Measurements from ENCODE around the gene ROBO1.

ROBO1 gene

DNA sequence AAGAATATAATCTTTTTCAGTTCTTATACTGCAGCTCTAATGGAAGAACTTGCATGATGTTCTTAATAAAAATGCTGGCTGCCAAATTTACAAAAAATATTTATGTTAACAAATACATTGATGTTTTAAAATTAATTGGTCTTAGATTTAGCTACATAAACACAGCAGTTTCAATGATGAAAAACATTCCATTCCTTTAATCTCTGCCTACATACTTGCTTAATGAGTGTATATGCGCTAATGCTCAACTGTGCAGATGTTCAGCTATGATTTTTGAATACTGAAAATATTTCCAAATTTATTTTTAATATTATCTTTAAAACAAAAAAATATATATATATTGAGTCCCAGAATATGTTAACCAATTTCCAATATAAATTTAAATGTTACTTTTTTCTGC, 867.4 kb downstream of the ROBO1 start:
- DNase-seq (ENCODE audit: low read depth) = no peak
- no peak overlapping the region for H3K4me3 ChIP-seq (ENCODE audit: low read depth, low read length)
- TF ChIP-seq, protein P1, sequence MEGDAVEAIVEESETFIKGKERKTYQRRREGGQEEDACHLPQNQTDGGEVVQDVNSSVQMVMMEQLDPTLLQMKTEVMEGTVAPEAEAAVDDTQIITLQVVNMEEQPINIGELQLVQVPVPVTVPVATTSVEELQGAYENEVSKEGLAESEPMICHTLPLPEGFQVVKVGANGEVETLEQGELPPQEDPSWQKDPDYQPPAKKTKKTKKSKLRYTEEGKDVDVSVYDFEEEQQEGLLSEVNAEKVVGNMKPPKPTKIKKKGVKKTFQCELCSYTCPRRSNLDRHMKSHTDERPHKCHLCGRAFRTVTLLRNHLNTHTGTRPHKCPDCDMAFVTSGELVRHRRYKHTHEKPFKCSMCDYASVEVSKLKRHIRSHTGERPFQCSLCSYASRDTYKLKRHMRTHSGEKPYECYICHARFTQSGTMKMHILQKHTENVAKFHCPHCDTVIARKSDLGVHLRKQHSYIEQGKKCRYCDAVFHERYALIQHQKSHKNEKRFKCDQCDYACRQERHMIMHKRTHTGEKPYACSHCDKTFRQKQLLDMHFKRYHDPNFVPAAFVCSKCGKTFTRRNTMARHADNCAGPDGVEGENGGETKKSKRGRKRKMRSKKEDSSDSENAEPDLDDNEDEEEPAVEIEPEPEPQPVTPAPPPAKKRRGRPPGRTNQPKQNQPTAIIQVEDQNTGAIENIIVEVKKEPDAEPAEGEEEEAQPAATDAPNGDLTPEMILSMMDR (IDR thresholded peaks at IDR 0.05; ENCODE audit: low read depth, low read length, missing control alignments) = no peak

DNA sequence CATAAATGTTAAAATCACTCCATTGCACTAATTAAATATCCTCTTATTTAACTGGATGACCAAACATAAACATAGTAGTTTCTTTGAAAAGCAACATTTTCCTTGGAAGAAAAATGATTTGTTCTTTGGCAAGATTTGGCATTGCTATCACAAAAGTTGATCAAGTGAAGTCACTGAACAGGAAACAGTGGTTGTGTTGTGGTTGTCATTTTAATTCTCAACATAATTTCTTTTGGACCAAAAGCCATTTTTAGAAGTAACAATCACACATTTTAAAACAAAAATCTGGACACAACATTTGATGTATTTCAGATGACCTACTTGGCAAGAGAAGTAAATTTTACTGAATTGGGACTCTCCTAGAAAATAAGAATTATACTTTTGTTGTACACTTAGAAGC, 872.3 kb downstream of the ROBO1 start:
- DNase-seq (ENCODE audit: low read depth) = no peak
- TF ChIP-seq, protein P1 (IDR thresholded peaks at IDR 0.05; ENCODE audit: low read depth, low read length, missing control alignments) = no peak
- no peak overlapping the region for H3K4me3 ChIP-seq (ENCODE audit: low read depth, low read length)

DNA sequence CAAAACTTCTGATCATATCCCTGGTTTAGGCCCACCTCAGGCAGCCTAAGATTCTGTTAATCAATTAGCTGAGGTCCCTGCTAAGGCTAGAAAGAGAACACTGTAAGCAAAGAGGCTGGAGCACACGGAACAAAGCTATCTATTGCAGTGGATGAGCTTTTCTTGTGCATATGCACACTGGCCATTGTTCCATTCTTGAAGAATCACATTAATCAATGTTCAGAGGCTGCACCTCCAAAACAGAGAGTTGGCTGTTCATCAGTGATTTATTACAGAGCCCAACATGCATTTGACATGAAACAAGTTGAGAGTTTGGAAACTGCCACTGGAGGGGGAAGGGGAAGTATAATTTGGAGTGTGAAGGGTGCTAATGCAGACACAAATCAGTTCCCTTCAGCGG, 873.0 kb downstream of the ROBO1 start:
- TF ChIP-seq, protein P1 (IDR thresholded peaks at IDR 0.05; ENCODE audit: low read depth, low read length, missing control alignments) = no peak
- no peak for DNase-seq (ENCODE audit: low read depth)
- no peak overlapping the region for H3K4me3 ChIP-seq (ENCODE audit: low read depth, low read length)

DNA sequence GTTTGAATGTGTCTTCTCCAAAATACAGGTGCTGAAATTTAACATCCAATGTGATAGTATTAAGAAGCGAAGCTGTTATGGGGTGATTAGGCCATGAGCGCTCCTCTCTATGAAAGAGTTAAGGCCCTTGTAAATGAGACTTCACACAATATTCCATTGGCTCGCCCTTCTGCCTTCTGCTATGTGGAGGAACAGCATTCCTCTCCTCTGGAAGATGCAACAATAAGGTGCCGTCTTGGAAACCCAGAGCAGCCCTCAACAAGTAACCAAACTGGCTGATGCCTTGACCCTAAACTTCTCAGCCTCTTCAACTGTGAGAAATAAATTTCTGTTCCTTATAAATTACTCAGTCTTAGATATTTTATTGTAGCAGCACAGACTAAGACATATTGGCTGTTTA, 874.6 kb downstream of the ROBO1 start:
- TF ChIP-seq, protein P1 (IDR thresholded peaks at IDR 0.05; ENCODE audit: low read depth, low read length, missing control alignments) = no peak
- no peak for DNase-seq (ENCODE audit: low read depth)
- H3K4me3 ChIP-seq (ENCODE audit: low read depth, low read length) = no peak overlapping the region

DNA sequence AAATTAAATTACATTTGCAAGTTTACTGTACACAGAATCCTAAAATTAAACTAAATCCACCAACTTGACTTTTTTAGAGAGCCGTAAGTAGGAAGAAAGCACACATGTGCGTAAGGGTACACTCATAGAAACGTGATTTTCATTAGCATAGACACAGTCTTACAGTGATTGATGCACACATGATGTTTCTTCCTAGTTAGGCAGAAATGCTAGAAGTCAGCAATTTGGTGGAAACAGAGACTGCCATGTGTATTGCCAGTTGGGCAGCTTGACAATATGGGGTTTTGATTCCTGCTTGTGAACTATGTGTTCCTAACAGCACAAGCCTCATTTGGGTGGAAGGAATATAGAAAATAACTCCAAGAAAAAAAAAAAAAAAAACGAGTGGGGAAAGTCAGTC, 878.5 kb downstream of the ROBO1 start:
- no peak overlapping the region for H3K4me3 ChIP-seq (ENCODE audit: low read depth, low read length)
- no peak for DNase-seq (ENCODE audit: low read depth)
- TF ChIP-seq, protein P1 (IDR thresholded peaks at IDR 0.05; ENCODE audit: low read depth, low read length, missing control alignments) = no peak

DNA sequence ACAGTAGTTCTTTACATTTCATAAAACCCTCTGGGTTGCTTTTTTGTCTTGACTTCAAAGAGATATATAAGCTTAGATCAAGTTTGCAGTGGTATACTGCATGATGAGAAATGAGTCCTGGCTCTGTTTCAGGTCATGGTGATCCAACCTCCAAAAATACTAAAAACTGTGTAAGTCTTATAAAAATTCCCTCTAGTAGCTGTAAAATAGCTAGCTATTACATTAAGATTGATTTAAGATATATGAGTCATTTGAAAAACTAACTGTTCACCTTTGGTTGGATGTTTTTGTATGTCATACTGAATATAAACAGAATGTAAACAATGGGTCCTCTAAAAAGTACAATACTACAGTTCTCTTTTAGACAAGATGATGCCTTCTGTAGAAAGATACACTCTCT, 879.2 kb downstream of the ROBO1 start:
- H3K4me3 ChIP-seq (ENCODE audit: low read depth, low read length) = no peak overlapping the region
- TF ChIP-seq, protein P1 (IDR thresholded peaks at IDR 0.05; ENCODE audit: low read depth, low read length, missing control alignments) = no peak
- DNase-seq (ENCODE audit: low read depth) = no peak

DNA sequence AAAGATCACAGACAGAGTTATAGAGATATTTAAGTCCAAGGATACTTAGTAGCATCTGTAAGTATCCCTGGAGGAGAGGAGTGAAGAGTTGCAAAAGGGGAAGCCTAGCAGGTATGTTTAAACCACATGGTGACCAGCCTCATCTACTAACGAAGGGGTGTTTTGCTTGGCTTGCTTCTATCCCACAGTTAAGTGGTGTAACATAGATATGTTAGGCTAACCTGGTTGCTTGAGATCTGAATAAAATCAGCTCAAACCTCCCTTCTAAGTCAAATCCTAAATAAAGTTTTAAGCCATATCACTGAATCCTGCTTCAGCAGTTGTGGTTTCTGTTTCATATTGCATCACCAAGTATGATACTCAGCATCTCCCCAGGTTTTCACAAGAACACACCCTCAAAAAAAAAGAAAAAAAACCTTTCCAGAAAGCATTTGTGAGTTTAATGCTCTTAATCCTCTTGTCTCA, 880.2 kb downstream of the ROBO1 start:
- no peak for DNase-seq (ENCODE audit: low read depth)
- TF ChIP-seq, protein P1 (IDR thresholded peaks at IDR 0.05; ENCODE audit: low read depth, low read length, missing control alignments) = no peak
- H3K4me3 ChIP-seq (ENCODE audit: low read depth, low read length) = no peak overlapping the region
